Gastrocnemius medialis (tissue), 4 donors: ENCODE results near the gene CFAP221.

Experiments used
- CTCF ChIP-seq, 5 experiments: fragments of 450-650 bp in 3 of 5; fragments of 200-600 bp in 2 of 5; sonication (generic) in 2 of 5; IDR thresholded peaks in 4 of 5; conservative IDR thresholded peaks in 1 of 5; 1 replicate in 4 of 5; 2 replicates in 1 of 5; pipeline ENCODE4 v1.5.1; 2016 to 2019; ENCODE audit warnings: antibody characterized with exemption in 5 of 5, mild to moderate bottlenecking in 3 of 5, moderate library complexity in 3 of 5
- POLR2A ChIP-seq, 2 donors: fragments of 450-650 bp; IDR thresholded peaks; one replicate each; pipeline ENCODE4 v1.6.1; 2017; ENCODE audit warnings: antibody characterized with exemption in 2 of 2, mild to moderate bottlenecking in 2 of 2, moderate library complexity in 2 of 2

GRCh38 chr2:119553687-119554344 lies 9.6 kb downstream of the CFAP221 start:
- TF ChIP-seq CTCF (IDR thresholded peaks at IDR 0.05 in 4 of 5, conservative IDR thresholded peaks at IDR 0.05 in 1 of 5) (no peak), POLR2A (IDR thresholded peaks at IDR 0.05) (no peak)
